K562 (cell line): ENCODE data around the gene USP10. TPM values are rescaled to one million over a fixed set of nuclear protein-coding genes. Genes with fewer than 3 reads are reported as not detected.

ENCODE experiments used
- BRCA1 ChIP-seq, 2 experiments: fragments of 450-650 bp in 1 of 2; sonication (generic) in 1 of 2; formaldehyde crosslinking in 1 of 2; IDR thresholded peaks; 2 replicates each; pipeline versions ENCODE4 v1.5.0 to v1.6.1; 2017 to 2020; ENCODE audit warnings: mild to moderate bottlenecking in 1 of 2, missing genetic modification reagents in 1 of 2
- EZH2 ChIP-seq: IDR thresholded peaks from 2 replicates; pipeline ENCODE4 v1.6.1; 2012; ENCODE audit warnings: low read depth, mild to moderate bottlenecking, inconsistent platforms, low read length, borderline replicate concordance
- FOXK1 ChIP-seq: sonication (generic); formaldehyde crosslinking; IDR thresholded peaks from 2 replicates; pipeline ENCODE4 v1.8.0; 2022; ENCODE audit warnings: missing genetic modification reagents, mild to moderate bottlenecking, borderline replicate concordance
- NONO ChIP-seq, 2 experiments: fragments of 200-400 bp in 1 of 2; fragments of 450-650 bp in 1 of 2; formaldehyde crosslinking in 1 of 2; IDR thresholded peaks; 2 replicates each; pipeline ENCODE4 v1.6.1; 2017; ENCODE audit warnings: low read depth in 2 of 2, mild to moderate bottlenecking in 2 of 2, moderate library complexity in 2 of 2, low read length in 1 of 2
- PHTF2 ChIP-seq: fragments of 250-450 bp; sonication (Bioruptor Pico); IDR thresholded peaks from 2 replicates; pipeline ENCODE4 v1.5.0; 2021; ENCODE audit warnings: mild to moderate bottlenecking
- PYGO2 ChIP-seq: fragments of 450-650 bp; IDR thresholded peaks from 2 replicates; pipeline ENCODE4 v1.6.1; 2016; ENCODE audit warnings: mild to moderate bottlenecking, missing genetic modification characterization, moderate library complexity, missing compliant biosample characterization
- RB1 ChIP-seq: fragments of 450-650 bp; IDR thresholded peaks from 2 replicates; pipeline ENCODE4 v1.6.1; 2017; ENCODE audit warnings: low read depth, mild to moderate bottlenecking
- ZEB2 ChIP-seq: fragments of 450-650 bp; IDR thresholded peaks from 2 replicates; pipeline ENCODE4 v1.6.1; 2016
- ZNF384 ChIP-seq: IDR thresholded peaks from 2 replicates; pipeline ENCODE4 v1.6.1; 2012; ENCODE audit warnings: low read depth, low read length, improper control_type of control experiment
- ZSCAN29 ChIP-seq: fragments of 450-650 bp; IDR thresholded peaks from 2 replicates; pipeline ENCODE4 v1.6.1; 2017
- polyA plus RNA-seq, 8 experiments: library from polyadenylated mRNA; depleted of rRNA in 4 of 8; stranded (reverse) in 5 of 8; unstranded in 3 of 8; fragments of >200 nt; fragmentation: Nextera tagmentation in 2 of 8; fragmentation: Illumina TruSeq in 1 of 8; extraction: Ambion mirVana in 2 of 8; extraction: Trizol in 1 of 8; gene quantifications; 2 replicates each; pipeline versions ENCODE4 v1.2.1 to v1.2.3, GENCODE V29; 2011 to 2014; ENCODE audit warnings: inconsistent platforms in 1 of 8, missing spikeins in 1 of 8
- total RNA-seq, 7 experiments: library from RNA; depleted of rRNA in 6 of 7; stranded (reverse); fragments of >200 nt in 6 of 7; fragmentation: Illumina TruSeq in 2 of 7; extraction: Trizol in 2 of 7; gene quantifications; 2 replicates each; pipeline versions ENCODE4 v1.2.1 to v1.2.3, GENCODE V29; 2011 to 2021; ENCODE audit warnings: low replicate concordance in 1 of 7
- TF ChIP-seq, protein P1 (sequence below): fragments of 450-650 bp; conservative IDR thresholded peaks from 2 replicates; pipeline ENCODE4 v1.6.1; 2016; ENCODE audit warnings: missing genetic modification characterization, low read depth, mild to moderate bottlenecking, control low read depth, missing compliant biosample characterization
- TF ChIP-seq, protein P2 (sequence below), 2 experiments: IDR thresholded peaks; 2 replicates each; pipeline ENCODE4 v1.6.1; 2012; ENCODE audit warnings: improper control_type of control experiment in 2 of 2, low read depth in 2 of 2, low read length in 2 of 2, borderline replicate concordance in 1 of 2
- TF ChIP-seq, protein P3 (sequence below): fragments of 450-650 bp; formaldehyde crosslinking; IDR thresholded peaks from 2 replicates; pipeline ENCODE4 v1.4.0; 2022; ENCODE audit warnings: missing genetic modification characterization
- TF ChIP-seq, protein P4 (sequence below), 2 experiments: fragments of 450-650 bp; conservative IDR thresholded peaks; 2 replicates each; pipeline ENCODE4 v1.6.1; 2017; ENCODE audit warnings: mild to moderate bottlenecking in 2 of 2, moderate library complexity in 2 of 2
- TF ChIP-seq, protein P5 (sequence below): sonication (generic); formaldehyde crosslinking; IDR thresholded peaks from 2 replicates; pipeline ENCODE4 v1.8.1; 2023; ENCODE audit warnings: mild to moderate bottlenecking, missing genetic modification reagents
- TF ChIP-seq, protein P6 (sequence below), 2 experiments: fragments of 450-650 bp; IDR thresholded peaks; 2 replicates each; pipeline ENCODE4 v1.6.1; 2016

Gene USP10
- total and polyA plus RNA-seq, 9 of the 15 experiments (the other 6 are each of a cell fraction or from before 2014, with no cell fraction given), result 61.7 to 197 (median 116) TPM

DNA sequence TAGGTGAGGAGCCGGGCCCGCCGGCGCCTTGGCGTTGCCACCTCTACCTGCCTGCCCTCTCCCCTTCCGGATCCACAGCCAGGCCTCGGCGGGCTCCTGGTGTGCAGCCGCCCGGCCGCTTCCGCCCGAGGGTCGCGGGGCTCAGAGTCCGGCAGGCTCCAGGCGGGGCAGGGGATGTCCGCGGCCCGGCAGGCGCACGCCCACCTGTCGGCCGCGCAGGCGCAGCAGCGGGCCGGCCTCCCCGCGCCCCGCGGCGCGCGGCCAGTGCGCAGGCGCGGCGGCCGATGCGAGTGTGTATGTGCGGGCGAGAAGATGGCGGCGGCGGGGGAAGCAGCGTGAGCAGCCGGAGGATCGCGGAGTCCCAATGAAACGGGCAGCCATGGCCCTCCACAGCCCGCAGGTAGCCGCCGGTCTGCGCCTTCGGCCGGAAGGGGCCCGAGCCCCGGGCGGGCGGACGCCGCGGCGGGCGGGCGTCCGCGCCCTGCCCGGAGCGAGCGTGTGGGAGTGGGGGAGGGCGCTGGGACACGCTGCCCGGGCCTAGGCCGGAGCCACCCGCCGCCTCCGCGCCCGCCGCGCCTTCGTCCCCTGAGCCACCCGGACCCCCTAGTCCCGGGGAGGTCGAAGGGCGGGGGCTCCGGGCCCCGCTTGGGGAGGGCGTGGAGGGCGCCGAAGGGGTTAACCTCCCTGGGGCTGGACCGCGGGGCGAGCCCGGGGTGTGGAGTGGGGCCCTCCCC is at the start of gene USP10 (continued):
- TF ChIP-seq, protein P1, sequence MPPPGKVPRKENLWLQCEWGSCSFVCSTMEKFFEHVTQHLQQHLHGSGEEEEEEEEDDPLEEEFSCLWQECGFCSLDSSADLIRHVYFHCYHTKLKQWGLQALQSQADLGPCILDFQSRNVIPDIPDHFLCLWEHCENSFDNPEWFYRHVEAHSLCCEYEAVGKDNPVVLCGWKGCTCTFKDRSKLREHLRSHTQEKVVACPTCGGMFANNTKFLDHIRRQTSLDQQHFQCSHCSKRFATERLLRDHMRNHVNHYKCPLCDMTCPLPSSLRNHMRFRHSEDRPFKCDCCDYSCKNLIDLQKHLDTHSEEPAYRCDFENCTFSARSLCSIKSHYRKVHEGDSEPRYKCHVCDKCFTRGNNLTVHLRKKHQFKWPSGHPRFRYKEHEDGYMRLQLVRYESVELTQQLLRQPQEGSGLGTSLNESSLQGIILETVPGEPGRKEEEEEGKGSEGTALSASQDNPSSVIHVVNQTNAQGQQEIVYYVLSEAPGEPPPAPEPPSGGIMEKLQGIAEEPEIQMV (tag), result no peak
- TF ChIP-seq FOXK1 (CRISPR knock-in tag) (no peak), PHTF2 (CRISPR knock-in tag) (no peak), ZSCAN29 (no peak), RB1 (peak; percentile 82), BRCA1 (IDR thresholded peaks at IDR 0.05) (no peak), BRCA1 (CRISPR knock-in tag; IDR thresholded peaks at IDR 0.05) (0 out of 2 replicates have a peak, but pooled peaks have one; percentile 30), ZNF384 (no peak), NONO (IDR thresholded peaks at IDR 0.05; ENCODE audit: low read depth in 2 of 2, low read length in 1 of 2) (peak in 1 of 2 experiments; percentile 52; a peak in 2 of 4 replicates), PYGO2 (tag) (no peak), EZH2 (no peak), ZEB2 (no peak)
- TF ChIP-seq, protein P2, sequence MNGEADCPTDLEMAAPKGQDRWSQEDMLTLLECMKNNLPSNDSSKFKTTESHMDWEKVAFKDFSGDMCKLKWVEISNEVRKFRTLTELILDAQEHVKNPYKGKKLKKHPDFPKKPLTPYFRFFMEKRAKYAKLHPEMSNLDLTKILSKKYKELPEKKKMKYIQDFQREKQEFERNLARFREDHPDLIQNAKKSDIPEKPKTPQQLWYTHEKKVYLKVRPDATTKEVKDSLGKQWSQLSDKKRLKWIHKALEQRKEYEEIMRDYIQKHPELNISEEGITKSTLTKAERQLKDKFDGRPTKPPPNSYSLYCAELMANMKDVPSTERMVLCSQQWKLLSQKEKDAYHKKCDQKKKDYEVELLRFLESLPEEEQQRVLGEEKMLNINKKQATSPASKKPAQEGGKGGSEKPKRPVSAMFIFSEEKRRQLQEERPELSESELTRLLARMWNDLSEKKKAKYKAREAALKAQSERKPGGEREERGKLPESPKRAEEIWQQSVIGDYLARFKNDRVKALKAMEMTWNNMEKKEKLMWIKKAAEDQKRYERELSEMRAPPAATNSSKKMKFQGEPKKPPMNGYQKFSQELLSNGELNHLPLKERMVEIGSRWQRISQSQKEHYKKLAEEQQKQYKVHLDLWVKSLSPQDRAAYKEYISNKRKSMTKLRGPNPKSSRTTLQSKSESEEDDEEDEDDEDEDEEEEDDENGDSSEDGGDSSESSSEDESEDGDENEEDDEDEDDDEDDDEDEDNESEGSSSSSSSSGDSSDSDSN (IDR thresholded peaks at IDR 0.05; ENCODE audit: borderline replicate concordance in 1 of 2, low read depth in 2 of 2, low read length in 2 of 2), result peak in 1 of 2 experiments; percentile 92; a peak in 1 of 4 replicates
- TF ChIP-seq, protein P3, sequence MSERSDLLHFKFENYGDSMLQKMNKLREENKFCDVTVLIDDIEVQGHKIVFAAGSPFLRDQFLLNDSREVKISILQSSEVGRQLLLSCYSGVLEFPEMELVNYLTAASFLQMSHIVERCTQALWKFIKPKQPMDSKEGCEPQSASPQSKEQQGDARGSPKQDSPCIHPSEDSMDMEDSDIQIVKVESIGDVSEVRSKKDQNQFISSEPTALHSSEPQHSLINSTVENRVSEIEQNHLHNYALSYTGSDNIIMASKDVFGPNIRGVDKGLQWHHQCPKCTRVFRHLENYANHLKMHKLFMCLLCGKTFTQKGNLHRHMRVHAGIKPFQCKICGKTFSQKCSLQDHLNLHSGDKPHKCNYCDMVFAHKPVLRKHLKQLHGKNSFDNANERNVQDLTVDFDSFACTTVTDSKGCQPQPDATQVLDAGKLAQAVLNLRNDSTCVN, result no peak
- TF ChIP-seq, protein P4, sequence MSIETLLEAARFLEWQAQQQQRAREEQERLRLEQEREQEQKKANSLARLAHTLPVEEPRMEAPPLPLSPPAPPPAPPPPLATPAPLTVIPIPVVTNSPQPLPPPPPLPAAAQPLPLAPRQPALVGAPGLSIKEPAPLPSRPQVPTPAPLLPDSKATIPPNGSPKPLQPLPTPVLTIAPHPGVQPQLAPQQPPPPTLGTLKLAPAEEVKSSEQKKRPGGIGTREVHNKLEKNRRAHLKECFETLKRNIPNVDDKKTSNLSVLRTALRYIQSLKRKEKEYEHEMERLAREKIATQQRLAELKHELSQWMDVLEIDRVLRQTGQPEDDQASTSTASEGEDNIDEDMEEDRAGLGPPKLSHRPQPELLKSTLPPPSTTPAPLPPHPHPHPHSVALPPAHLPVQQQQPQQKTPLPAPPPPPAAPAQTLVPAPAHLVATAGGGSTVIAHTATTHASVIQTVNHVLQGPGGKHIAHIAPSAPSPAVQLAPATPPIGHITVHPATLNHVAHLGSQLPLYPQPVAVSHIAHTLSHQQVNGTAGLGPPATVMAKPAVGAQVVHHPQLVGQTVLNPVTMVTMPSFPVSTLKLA (conservative IDR thresholded peaks at IDR 0.05), result peak in 1 of 2 experiments; percentile 48; a peak in 2 of 4 replicates
- TF ChIP-seq, protein P5, sequence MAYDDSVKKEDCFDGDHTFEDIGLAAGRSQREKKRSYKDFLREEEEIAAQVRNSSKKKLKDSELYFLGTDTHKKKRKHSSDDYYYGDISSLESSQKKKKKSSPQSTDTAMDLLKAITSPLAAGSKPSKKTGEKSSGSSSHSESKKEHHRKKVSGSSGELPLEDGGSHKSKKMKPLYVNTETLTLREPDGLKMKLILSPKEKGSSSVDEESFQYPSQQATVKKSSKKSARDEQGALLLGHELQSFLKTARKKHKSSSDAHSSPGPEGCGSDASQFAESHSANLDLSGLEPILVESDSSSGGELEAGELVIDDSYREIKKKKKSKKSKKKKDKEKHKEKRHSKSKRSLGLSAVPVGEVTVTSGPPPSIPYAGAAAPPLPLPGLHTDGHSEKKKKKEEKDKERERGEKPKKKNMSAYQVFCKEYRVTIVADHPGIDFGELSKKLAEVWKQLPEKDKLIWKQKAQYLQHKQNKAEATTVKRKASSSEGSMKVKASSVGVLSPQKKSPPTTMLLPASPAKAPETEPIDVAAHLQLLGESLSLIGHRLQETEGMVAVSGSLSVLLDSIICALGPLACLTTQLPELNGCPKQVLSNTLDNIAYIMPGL (CRISPR knock-in tag), result peak; percentile 39; the same call in 1 of the 2 replicates
- TF ChIP-seq, protein P6, sequence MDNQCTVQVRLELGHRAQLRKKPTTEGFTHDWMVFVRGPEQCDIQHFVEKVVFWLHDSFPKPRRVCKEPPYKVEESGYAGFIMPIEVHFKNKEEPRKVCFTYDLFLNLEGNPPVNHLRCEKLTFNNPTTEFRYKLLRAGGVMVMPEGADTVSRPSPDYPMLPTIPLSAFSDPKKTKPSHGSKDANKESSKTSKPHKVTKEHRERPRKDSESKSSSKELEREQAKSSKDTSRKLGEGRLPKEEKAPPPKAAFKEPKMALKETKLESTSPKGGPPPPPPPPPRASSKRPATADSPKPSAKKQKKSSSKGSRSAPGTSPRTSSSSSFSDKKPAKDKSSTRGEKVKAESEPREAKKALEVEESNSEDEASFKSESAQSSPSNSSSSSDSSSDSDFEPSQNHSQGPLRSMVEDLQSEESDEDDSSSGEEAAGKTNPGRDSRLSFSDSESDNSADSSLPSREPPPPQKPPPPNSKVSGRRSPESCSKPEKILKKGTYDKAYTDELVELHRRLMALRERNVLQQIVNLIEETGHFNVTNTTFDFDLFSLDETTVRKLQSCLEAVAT (IDR thresholded peaks at IDR 0.05), result no peak
